ENCODE results near the gene VPREB3. TPM values are rescaled to one million over a fixed set of nuclear protein-coding genes. Genes with fewer than 3 reads are reported as not detected.
A peak's percentile ranks its signal among the peaks of the same experiment; 100 is the strongest.

The VPREB3 gene
- total and polyA plus RNA-seq, 8 donors, result 0.78 to 0.80 TPM; not detected in 6

DNA sequence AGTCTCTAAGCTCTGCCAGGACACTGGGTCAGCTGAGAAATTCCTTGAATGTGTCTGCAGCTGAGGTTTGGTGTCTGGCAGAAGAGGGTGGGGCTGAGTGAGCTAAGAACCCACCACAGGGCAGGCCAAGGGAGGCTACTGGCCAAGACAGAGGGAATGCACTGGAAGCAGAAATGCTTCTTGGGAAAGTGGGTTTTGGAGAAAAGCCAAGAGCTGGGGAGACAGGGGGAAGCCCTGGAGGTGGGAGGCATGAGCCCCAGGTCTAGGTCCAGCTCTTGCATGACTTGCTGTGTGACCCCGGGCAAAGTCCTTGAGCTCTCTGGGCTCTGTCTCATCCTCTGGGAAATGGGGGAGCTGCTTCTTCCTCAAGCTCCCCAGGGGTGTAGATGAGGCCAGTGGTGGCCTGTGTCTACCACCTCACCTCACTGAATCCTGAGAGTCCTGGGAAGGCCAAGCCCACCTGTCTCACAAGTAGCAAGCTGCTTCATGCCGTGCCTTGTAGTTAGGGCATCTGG, 20.8 kb upstream of the VPREB3 start:
- no peak overlapping the region for H3K27ac ChIP-seq
- WGBS, 2 donors, result 87 to 90% methylated on average over 2 of the region's 2 CpGs
- intact Hi-C loops (cut with DNase I), result no loop called here
- no peaks in the 10 kb centered on the region for H3K9me3 ChIP-seq
- no peaks in the 10 kb centered on the region for H3K4me1 ChIP-seq
- DNase-seq (no peak), ATAC-seq (no peak), FAIRE-seq (no peak)
- TF ChIP-seq, protein P1, sequence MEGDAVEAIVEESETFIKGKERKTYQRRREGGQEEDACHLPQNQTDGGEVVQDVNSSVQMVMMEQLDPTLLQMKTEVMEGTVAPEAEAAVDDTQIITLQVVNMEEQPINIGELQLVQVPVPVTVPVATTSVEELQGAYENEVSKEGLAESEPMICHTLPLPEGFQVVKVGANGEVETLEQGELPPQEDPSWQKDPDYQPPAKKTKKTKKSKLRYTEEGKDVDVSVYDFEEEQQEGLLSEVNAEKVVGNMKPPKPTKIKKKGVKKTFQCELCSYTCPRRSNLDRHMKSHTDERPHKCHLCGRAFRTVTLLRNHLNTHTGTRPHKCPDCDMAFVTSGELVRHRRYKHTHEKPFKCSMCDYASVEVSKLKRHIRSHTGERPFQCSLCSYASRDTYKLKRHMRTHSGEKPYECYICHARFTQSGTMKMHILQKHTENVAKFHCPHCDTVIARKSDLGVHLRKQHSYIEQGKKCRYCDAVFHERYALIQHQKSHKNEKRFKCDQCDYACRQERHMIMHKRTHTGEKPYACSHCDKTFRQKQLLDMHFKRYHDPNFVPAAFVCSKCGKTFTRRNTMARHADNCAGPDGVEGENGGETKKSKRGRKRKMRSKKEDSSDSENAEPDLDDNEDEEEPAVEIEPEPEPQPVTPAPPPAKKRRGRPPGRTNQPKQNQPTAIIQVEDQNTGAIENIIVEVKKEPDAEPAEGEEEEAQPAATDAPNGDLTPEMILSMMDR (IDR thresholded peaks at IDR 0.05), result no peak
- H3K4me3 ChIP-seq, result no peak overlapping the region
- no peaks in the 10 kb centered on the region for H3K36me3 ChIP-seq
- no peaks in the 10 kb centered on the region for H3K27me3 ChIP-seq

DNA sequence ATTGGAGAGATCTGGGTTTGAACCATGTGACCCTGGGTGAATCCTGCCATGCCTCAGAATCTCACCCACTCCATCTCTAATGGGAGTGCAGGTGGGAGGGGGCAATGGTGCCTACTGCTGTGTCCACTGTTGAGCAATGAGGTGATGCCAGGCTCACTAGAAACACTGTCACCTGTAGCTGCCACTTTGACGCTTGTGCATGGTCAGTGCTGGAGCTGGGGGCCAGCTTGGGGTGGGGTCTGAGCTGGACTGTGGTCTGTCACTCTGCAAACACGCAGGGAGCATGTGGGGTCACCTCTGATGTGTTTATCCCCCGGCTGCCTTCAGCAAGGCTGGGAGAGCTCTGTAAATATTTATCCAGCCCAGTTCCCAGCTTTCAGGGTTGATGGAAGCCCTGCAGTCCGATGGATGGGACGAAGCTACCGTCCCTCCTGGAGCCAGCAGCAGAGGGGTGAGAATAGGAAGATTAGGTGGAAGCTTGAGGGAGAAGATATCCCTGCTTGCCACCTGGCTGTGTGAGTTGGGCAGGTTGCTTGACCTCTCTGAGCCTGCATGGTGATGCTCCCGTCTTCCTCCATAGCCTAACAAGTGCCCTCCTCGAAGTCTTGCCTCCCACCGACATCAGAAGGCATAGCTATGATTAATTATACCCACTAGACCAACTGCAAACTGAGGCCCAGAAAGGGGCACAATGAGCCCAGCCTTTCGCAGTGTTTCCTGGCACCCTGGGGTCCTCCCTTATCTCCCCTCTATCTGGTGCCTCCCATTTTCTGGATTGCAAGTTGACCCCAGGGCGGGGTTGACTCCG, 20.1 kb upstream of the VPREB3 start:
- FAIRE-seq, result no peak
- 68 to 72% methylated on average over 12 of the region's 12 CpGs for WGBS, 2 donors
- Histone ChIP-seq H3K27ac (no peak overlapping the region), H3K36me3 (no peaks in the 10 kb centered on the region), H3K4me1 (no peaks in the 10 kb centered on the region), H3K27me3 (no peaks in the 10 kb centered on the region), H3K9me3 (no peaks in the 10 kb centered on the region), H3K4me3 (no peak overlapping the region)
- TF ChIP-seq, protein P1 (IDR thresholded peaks at IDR 0.05), result no peak
- intact Hi-C loops (cut with DNase I), result no loop called here
- no peak for ATAC-seq
- DNase-seq, result no peak

DNA sequence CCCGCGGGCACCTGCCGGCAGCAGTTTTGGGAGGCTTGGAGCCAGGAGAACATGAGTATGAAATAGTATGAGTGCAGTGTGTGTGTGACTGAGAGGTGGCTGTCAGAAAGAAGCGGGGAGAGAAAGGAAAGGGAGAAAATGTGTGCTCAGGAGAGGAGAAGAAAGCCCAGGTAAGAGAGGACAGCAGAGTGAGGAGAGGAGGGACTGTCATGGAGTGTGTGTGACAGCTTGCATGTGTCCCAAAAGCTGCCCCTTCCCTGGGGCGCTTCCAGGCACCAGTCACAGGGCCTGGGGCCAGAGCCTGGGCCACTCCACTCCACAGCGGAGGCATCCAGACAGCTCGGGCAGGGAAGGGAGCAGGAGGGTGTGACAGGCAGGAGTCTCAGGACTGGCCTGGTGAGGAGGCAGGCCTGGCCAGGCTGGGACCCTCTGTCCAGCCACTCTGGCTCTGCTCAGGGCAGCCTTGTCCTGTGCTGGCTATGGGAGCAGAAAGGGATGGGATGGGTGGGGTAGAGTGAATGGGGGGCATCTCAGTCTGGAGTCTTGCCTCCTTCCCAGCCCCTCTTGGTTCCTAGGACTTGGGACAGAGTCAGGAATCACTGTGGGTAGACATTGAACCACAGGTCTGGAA, 19.4 kb upstream of the VPREB3 start:
- no peak overlapping the region for H3K27ac ChIP-seq
- H3K36me3 ChIP-seq, result no peaks in the 10 kb centered on the region
- TF ChIP-seq, protein P1 (IDR thresholded peaks at IDR 0.05), result no peak
- WGBS, 2 donors, result 70 to 74% methylated on average over 6 to 7 of the region's 7 CpGs
- peak overlapping the region in 2 of 4 donors; percentile 43 to 50 for H3K4me3 ChIP-seq
- no peaks in the 10 kb centered on the region for H3K27me3 ChIP-seq
- no peaks in the 10 kb centered on the region for H3K9me3 ChIP-seq
- ATAC-seq (no peak), FAIRE-seq (no peak), DNase-seq (peak in 1 of 6 donors; percentile 43)
- intact Hi-C loops (cut with DNase I), result no loop called here
- no peaks in the 10 kb centered on the region for H3K4me1 ChIP-seq

DNA sequence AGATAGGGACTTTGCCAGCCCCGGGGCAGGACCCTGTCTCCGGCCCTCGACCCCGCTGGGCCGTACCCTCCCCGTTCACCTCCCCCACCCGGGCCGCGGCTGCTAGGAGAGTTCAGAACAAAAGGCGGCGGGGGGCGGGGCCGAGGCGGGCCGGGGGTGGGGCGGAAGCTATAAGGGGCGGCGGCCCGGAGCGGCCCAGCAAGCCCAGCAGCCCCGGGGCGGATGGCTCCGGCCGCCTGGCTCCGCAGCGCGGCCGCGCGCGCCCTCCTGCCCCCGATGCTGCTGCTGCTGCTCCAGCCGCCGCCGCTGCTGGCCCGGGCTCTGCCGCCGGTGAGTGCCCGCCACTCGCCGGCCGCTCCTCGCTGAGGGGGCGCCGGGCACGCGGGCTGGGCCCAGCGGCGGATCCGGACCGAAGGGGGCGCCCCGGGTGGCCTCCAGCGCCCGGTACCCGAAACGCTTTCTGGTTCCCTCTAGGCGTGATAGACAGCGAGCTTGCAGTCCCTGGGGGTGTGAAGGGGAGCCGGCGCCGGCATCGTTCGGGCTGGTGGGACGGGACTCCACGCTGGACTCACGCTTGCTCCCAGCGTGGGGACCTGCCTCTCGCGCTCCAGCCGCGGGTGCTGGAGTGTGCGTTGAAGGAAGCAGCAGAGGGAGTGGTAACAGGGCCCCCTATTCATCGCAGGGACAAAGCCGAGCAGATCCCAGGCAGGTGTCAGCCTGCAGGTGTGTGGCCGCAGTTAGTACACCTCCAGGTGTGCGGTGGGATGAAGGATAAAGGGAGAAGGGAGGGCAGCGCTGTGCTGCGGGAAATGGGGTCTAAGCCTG, 18.6 kb upstream of the VPREB3 start, which contains the start of gene MMP11:
MMP11 (plus strand) TSS at position 201 of the 825 bp plus-strand sequence; CDS start at position 223, 22 bp downstream.
- Histone ChIP-seq H3K4me3 (peak within 1 kb of the TSS; percentile 15 to 50 (median 30)), H3K4me1 (no peaks in the 10 kb centered on the region), H3K27me3 (no peaks in the 10 kb centered on the region), H3K9me3 (no peaks in the 10 kb centered on the region), H3K27ac (peak within 1 kb of the TSS in 1 of 4 donors; percentile 27), H3K36me3 (no peaks in the 10 kb centered on the region)
- intact Hi-C loops (cut with DNase I), result no loop called here
- FAIRE-seq (no peak), ATAC-seq (peak; percentile 37 to 59 (median 43)), DNase-seq (peak in 5 of 6 donors; percentile 48 to 85 (median 76))
- TF ChIP-seq, protein P1 (IDR thresholded peaks at IDR 0.05), result no peak
- 6 to 13% methylated on average over 40 to 79 of the region's 79 CpGs for WGBS, 2 donors
